K562 (cell line): ENCODE data around the gene MEAF6. TPM values are rescaled to one million over a fixed set of nuclear protein-coding genes. Genes with fewer than 3 reads are reported as not detected.

ENCODE experiments used
- BACH1 ChIP-seq: fragments of 200-800 bp; sonication (Bioruptor generic); IDR thresholded peaks from 2 replicates; pipeline ENCODE4 v1.6.1; 2016; ENCODE audit warnings: missing genetic modification characterization, missing compliant biosample characterization
- HCFC1 ChIP-seq: IDR thresholded peaks from 2 replicates; pipeline ENCODE4 v1.6.1; 2012; ENCODE audit warnings: low read depth, low read length, improper control_type of control experiment
- HDAC2 ChIP-seq: fragments of 450-650 bp; IDR thresholded peaks from 2 replicates; pipeline ENCODE4 v1.6.1; 2016; ENCODE audit warnings: mild to moderate bottlenecking
- NCOA6 ChIP-seq: fragments of 450-650 bp; IDR thresholded peaks from 2 replicates; pipeline ENCODE4 v1.6.1; 2017; ENCODE audit warnings: mild to moderate bottlenecking
- NCOR1 ChIP-seq: fragments of 450-650 bp; IDR thresholded peaks from 2 replicates; pipeline ENCODE4 v1.6.1; 2016; ENCODE audit warnings: mild to moderate bottlenecking, moderate library complexity
- NFATC3 ChIP-seq: fragments of 450-650 bp; IDR thresholded peaks from 2 replicates; pipeline ENCODE4 v1.6.1; 2017; ENCODE audit warnings: mild to moderate bottlenecking
- NONO ChIP-seq, 2 experiments: fragments of 200-400 bp in 1 of 2; fragments of 450-650 bp in 1 of 2; formaldehyde crosslinking in 1 of 2; IDR thresholded peaks; 2 replicates each; pipeline ENCODE4 v1.6.1; 2017; ENCODE audit warnings: low read depth in 2 of 2, mild to moderate bottlenecking in 2 of 2, moderate library complexity in 2 of 2, low read length in 1 of 2
- OTX1 ChIP-seq: fragments of 450-650 bp; formaldehyde crosslinking; IDR thresholded peaks from 2 replicates; pipeline ENCODE4 v1.4.0; 2022; ENCODE audit warnings: mild to moderate bottlenecking
- RBM34 ChIP-seq: fragments of 200-400 bp; formaldehyde crosslinking; IDR thresholded peaks from 2 replicates; pipeline ENCODE4 v1.6.1; 2018; ENCODE audit warnings: low read length, borderline replicate concordance; ENCODE audit not compliant: insufficient read depth
- RFX5 ChIP-seq: IDR thresholded peaks from 2 replicates; pipeline ENCODE4 v1.6.1; 2011; ENCODE audit warnings: low read depth, mild to moderate bottlenecking, improper control_type of control experiment, low read length
- SREBF1 ChIP-seq: fragments of 150-350 bp; IDR thresholded peaks from 2 replicates; pipeline ENCODE4 v1.6.1; 2014; ENCODE audit warnings: antibody characterized with exemption, low read depth, low read length, borderline replicate concordance
- SRSF9 ChIP-seq: fragments of 200-400 bp; formaldehyde crosslinking; IDR thresholded peaks from 2 replicates; pipeline ENCODE4 v1.6.1; 2017; ENCODE audit warnings: low read depth, low read length, borderline replicate concordance
- TAF1 ChIP-seq: IDR thresholded peaks from 2 replicates; pipeline ENCODE4 v1.6.1; 2011; ENCODE audit warnings: mild to moderate bottlenecking, low read length, moderate library complexity; ENCODE audit not compliant: insufficient read depth, control insufficient read depth, severe bottlenecking; ENCODE audit errors: extremely low read depth
- TAL1 ChIP-seq: fragments of 450-650 bp; IDR thresholded peaks from 2 replicates; pipeline ENCODE4 v1.6.1; 2016; ENCODE audit warnings: mild to moderate bottlenecking
- YBX1 ChIP-seq: fragments of 450-650 bp; IDR thresholded peaks from 2 replicates; pipeline ENCODE4 v1.7.1; 2016; ENCODE audit warnings: mild to moderate bottlenecking
- ZBTB1 ChIP-seq: sonication (generic); formaldehyde crosslinking; IDR thresholded peaks from 2 replicates; pipeline ENCODE4 v1.8.1; 2023; ENCODE audit warnings: missing genetic modification reagents, low read depth, mild to moderate bottlenecking, borderline replicate concordance
- ZNF143 ChIP-seq: sonication (generic); formaldehyde crosslinking; IDR thresholded peaks from 2 replicates; pipeline ENCODE4 v1.9.0; 2022; ENCODE audit warnings: mild to moderate bottlenecking, missing genetic modification reagents
- ZNF324 ChIP-seq: fragments of 250-450 bp; sonication (Bioruptor Pico); IDR thresholded peaks from 2 replicates; pipeline ENCODE4 v1.4.0; 2020; ENCODE audit warnings: mild to moderate bottlenecking
- ZNF696 ChIP-seq: fragments of 250-450 bp; sonication (Bioruptor Pico); conservative IDR thresholded peaks from 2 replicates; pipeline ENCODE4 v1.4.0; 2020; ENCODE audit warnings: mild to moderate bottlenecking, moderate library complexity
- ZZZ3 ChIP-seq: fragments of 450-650 bp; IDR thresholded peaks from 2 replicates; pipeline ENCODE4 v1.6.1; 2016; ENCODE audit warnings: antibody characterized with exemption, mild to moderate bottlenecking, moderate library complexity
- polyA plus RNA-seq, 8 experiments: library from polyadenylated mRNA; depleted of rRNA in 4 of 8; stranded (reverse) in 5 of 8; unstranded in 3 of 8; fragments of >200 nt; fragmentation: Nextera tagmentation in 2 of 8; fragmentation: Illumina TruSeq in 1 of 8; extraction: Ambion mirVana in 2 of 8; extraction: Trizol in 1 of 8; gene quantifications; 2 replicates each; pipeline versions ENCODE4 v1.2.1 to v1.2.3, GENCODE V29; 2011 to 2014; ENCODE audit warnings: inconsistent platforms in 1 of 8, missing spikeins in 1 of 8
- total RNA-seq, 7 experiments: library from RNA; depleted of rRNA in 6 of 7; stranded (reverse); fragments of >200 nt in 6 of 7; fragmentation: Illumina TruSeq in 2 of 7; extraction: Trizol in 2 of 7; gene quantifications; 2 replicates each; pipeline versions ENCODE4 v1.2.1 to v1.2.3, GENCODE V29; 2011 to 2021; ENCODE audit warnings: low replicate concordance in 1 of 7
- TF ChIP-seq, protein P1 (sequence below): fragments of 250-450 bp; sonication (Bioruptor Pico); IDR thresholded peaks from 2 replicates; pipeline ENCODE4 v1.4.0; 2020; ENCODE audit warnings: mild to moderate bottlenecking, moderate library complexity
- TF ChIP-seq, protein P2 (sequence below): sonication (generic); formaldehyde crosslinking; IDR thresholded peaks from 2 replicates; pipeline ENCODE4 v1.5.0; 2020; ENCODE audit warnings: missing genetic modification reagents
- TF ChIP-seq, protein P3 (sequence below): fragments of 450-650 bp; IDR thresholded peaks from 2 replicates; pipeline ENCODE4 v1.7.0; 2016; ENCODE audit warnings: borderline replicate concordance

Gene MEAF6
- total and polyA plus RNA-seq, 9 of the 15 experiments (the other 6 are each of a cell fraction or from before 2014, with no cell fraction given) = 55.0 to 151 (median 92.3) TPM

DNA sequence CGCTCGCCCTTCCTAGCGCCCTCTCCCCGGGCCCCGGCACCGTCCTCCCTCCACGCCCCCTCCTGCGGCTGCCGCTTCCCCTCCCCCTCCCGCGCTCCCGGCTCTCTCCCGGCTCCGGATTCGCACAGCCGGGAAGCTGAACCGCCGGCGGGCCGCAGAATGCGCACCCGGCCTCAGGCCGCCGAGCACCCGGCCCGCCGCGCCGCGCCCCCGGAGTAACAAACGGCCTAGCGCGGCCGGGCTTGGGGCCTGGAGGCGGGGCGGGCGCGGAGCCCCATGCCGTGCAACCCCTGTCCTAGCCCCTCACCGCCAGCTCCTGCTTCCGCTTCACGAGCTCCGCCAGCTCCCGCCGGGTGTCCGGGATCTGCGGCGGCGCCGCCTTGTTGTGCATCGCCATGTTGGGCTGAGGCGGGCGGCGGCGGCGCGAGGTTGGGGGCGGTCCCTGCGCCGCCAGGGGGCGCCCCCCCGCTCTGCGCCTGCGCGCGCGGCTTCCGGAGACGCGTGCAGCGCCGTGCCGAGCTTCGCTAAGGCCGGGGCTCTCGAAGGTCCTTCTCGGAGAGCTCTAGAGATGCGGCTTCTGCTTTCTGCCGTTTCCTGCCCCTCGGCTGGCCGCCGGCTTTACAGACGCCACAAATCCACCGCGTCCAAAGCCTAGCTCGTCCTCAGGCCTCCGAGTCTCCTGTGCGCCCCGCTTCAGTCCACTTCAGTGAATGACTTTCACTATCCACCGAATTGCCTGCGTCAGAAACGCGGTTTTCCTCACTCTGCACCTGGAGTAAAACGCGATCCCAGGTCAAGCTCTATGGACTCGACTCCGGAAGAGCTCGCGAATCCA, at the start of gene MEAF6 (continued):
- TF ChIP-seq, protein P1, sequence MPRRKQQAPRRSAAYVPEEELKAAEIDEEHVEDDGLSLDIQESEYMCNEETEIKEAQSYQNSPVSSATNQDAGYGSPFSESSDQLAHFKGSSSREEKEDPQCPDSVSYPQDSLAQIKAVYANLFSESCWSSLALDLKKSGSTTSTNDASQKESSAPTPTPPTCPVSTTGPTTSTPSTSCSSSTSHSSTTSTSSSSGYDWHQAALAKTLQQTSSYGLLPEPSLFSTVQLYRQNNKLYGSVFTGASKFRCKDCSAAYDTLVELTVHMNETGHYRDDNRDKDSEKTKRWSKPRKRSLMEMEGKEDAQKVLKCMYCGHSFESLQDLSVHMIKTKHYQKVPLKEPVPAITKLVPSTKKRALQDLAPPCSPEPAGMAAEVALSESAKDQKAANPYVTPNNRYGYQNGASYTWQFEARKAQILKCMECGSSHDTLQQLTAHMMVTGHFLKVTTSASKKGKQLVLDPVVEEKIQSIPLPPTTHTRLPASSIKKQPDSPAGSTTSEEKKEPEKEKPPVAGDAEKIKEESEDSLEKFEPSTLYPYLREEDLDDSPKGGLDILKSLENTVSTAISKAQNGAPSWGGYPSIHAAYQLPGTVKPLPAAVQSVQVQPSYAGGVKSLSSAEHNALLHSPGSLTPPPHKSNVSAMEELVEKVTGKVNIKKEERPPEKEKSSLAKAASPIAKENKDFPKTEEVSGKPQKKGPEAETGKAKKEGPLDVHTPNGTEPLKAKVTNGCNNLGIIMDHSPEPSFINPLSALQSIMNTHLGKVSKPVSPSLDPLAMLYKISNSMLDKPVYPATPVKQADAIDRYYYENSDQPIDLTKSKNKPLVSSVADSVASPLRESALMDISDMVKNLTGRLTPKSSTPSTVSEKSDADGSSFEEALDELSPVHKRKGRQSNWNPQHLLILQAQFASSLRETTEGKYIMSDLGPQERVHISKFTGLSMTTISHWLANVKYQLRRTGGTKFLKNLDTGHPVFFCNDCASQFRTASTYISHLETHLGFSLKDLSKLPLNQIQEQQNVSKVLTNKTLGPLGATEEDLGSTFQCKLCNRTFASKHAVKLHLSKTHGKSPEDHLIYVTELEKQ (CRISPR knock-in tag) = no peak
- TF ChIP-seq BACH1 (tag) (no peak), NONO (IDR thresholded peaks at IDR 0.05; ENCODE audit: low read depth in 2 of 2, low read length in 1 of 2) (peak; percentile 71 to 94), TAL1 (no peak), HCFC1 (peak; percentile 73), HDAC2 (peak; percentile 69; the same call in 1 of the 2 replicates), YBX1 (no peak), RFX5 (no peak), TAF1 (peak; percentile 95), SRSF9 (no peak), NFATC3 (peak; percentile 100), ZNF696 (CRISPR knock-in tag) (no peak), ZNF143 (no peak), NCOA6 (no peak), RBM34 (no peak), ZZZ3 (no peak), ZNF324 (no peak), OTX1 (CRISPR knock-in tag) (no peak), SREBF1 (no peak), NCOR1 (no peak), ZBTB1 (CRISPR knock-in tag) (no peak)
- TF ChIP-seq, protein P2, sequence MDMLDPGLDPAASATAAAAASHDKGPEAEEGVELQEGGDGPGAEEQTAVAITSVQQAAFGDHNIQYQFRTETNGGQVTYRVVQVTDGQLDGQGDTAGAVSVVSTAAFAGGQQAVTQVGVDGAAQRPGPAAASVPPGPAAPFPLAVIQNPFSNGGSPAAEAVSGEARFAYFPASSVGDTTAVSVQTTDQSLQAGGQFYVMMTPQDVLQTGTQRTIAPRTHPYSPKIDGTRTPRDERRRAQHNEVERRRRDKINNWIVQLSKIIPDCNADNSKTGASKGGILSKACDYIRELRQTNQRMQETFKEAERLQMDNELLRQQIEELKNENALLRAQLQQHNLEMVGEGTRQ (CRISPR knock-in tag) = no peak
- TF ChIP-seq, protein P3, sequence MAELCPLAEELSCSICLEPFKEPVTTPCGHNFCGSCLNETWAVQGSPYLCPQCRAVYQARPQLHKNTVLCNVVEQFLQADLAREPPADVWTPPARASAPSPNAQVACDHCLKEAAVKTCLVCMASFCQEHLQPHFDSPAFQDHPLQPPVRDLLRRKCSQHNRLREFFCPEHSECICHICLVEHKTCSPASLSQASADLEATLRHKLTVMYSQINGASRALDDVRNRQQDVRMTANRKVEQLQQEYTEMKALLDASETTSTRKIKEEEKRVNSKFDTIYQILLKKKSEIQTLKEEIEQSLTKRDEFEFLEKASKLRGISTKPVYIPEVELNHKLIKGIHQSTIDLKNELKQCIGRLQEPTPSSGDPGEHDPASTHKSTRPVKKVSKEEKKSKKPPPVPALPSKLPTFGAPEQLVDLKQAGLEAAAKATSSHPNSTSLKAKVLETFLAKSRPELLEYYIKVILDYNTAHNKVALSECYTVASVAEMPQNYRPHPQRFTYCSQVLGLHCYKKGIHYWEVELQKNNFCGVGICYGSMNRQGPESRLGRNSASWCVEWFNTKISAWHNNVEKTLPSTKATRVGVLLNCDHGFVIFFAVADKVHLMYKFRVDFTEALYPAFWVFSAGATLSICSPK = no peak
